Testis (tissue), 2 donors: Measurements from ENCODE around the gene ITGB4.

Source experiments
- POLR2A ChIP-seq: fragments of 450-650 bp; IDR thresholded peaks from one replicate; pipeline ENCODE4 v1.6.1; 2017; ENCODE audit warnings: antibody characterized with exemption, mild to moderate bottlenecking, moderate library complexity
- TF ChIP-seq, protein P1 (sequence below), 3 experiments: fragments of 450-650 bp in 2 of 3; fragments of 200-600 bp in 1 of 3; sonication (generic) in 1 of 3; IDR thresholded peaks; one replicate each; pipeline ENCODE4 v1.5.1; 2016 to 2019; ENCODE audit warnings: antibody characterized with exemption in 3 of 3, mild to moderate bottlenecking in 2 of 3, moderate library complexity in 1 of 3

DNA sequence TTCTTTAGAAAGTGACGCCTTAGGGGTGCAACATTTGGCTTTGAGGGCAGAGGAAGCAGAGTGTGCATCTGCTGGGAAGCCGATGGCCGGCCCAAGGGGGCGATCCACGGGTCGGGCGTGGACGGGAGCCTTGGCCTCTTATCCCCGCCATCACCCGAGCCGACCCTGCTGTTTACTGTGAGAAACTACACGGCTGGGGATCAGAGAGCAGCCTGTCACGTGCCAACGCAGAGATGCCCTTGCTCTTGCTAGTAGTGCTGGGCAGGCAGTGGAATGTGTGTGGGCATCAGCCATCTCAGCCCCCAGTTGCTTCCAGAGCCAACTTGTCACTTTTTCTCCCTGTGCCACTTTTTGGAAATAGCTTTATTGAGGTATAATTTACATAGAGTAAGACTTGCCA lies 26.7 kb upstream of the ITGB4 start:
- TF ChIP-seq, protein P1, sequence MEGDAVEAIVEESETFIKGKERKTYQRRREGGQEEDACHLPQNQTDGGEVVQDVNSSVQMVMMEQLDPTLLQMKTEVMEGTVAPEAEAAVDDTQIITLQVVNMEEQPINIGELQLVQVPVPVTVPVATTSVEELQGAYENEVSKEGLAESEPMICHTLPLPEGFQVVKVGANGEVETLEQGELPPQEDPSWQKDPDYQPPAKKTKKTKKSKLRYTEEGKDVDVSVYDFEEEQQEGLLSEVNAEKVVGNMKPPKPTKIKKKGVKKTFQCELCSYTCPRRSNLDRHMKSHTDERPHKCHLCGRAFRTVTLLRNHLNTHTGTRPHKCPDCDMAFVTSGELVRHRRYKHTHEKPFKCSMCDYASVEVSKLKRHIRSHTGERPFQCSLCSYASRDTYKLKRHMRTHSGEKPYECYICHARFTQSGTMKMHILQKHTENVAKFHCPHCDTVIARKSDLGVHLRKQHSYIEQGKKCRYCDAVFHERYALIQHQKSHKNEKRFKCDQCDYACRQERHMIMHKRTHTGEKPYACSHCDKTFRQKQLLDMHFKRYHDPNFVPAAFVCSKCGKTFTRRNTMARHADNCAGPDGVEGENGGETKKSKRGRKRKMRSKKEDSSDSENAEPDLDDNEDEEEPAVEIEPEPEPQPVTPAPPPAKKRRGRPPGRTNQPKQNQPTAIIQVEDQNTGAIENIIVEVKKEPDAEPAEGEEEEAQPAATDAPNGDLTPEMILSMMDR (IDR thresholded peaks at IDR 0.05): peak in 1 of 3 experiments; percentile 9
- TF ChIP-seq POLR2A: no peak
